Measurements from ENCODE around the gene ALDH3A1. TPM values are rescaled to one million over a fixed set of nuclear protein-coding genes. Genes with fewer than 3 reads are reported as not detected.

The ALDH3A1 gene
- total and polyA plus RNA-seq, 9 of the 15 experiments (the other 6 are each of a cell fraction or from before 2014, with no cell fraction given), result not detected

- ATAC-seq (no peak), FAIRE-seq (no peak), DNase-seq (ENCODE audit: extremely low read depth in 1 of 4, low spot score in 3 of 4) (no peak)
- H4K20me1 ChIP-seq (replicated peaks; ENCODE audit: control insufficient read depth, insufficient read depth, low read length), result no peaks in the 10 kb centered on the region
- no peaks in the 10 kb centered on the region for H3K4me1 ChIP-seq (replicated peaks in 1 of 2; ENCODE audit: control insufficient read depth in 2 of 2, insufficient read depth in 2 of 2, low read length in 2 of 2)
- no peak overlapping the region for H3K9ac ChIP-seq (ENCODE audit: insufficient read depth in 1 of 2, low read depth in 2 of 2, low read length in 2 of 2)
- no peaks in the 10 kb centered on the region for H3K79me2 ChIP-seq (ENCODE audit: control insufficient read depth, insufficient read depth, low read length)
- H3K27ac ChIP-seq (ENCODE audit: extremely low read depth, low read depth, low read length), result no peak overlapping the region
- CTCF ChIA-PET (ENCODE audit: low intra/inter-chr PET ratio), result no interaction called here
- no peak overlapping the region for H3K4me3 ChIP-seq
- H3K27me3 ChIP-seq (ENCODE audit: control insufficient read depth in 2 of 2, insufficient read depth in 2 of 2, low read length in 2 of 2), result peaks cover 3 to 15% of the 10 kb centered on the region in 2 experiments; a peak in 3 of 5 replicates
- no peaks in the 10 kb centered on the region for H3K9me1 ChIP-seq (ENCODE audit: control insufficient read depth, insufficient read depth, low read length)
- no TSS peak for BruUV-seq (replicated peaks)
- intact Hi-C loops (cut with micrococcal nuclease), result no loop called here
- H3K9me3 ChIP-seq (replicated peaks; ENCODE audit: control insufficient read depth, insufficient read depth, low read depth, low read length), result no peaks in the 10 kb centered on the region
- H3K36me3 ChIP-seq (ENCODE audit: control insufficient read depth, insufficient read depth, low read length), result no peaks in the 10 kb centered on the region
- POLR2A ChIA-PET, result interaction anchor here (0.8 kb wide), 1 partner anchor 11 kb away, joined by 4 read pairs; no protein-coding TSS in a partner anchor
- no peak overlapping the region for H3K4me2 ChIP-seq (ENCODE audit: insufficient read depth, low read length)
- in situ Hi-C loops (cut with MboI), result no loop called here
- WGBS (ENCODE audit: insufficient coverage, low coverage, missing lambda C conversion rate), result 5% methylated on average over 4 of the region's 9 CpGs
- no peak overlapping the region for H2AFZ ChIP-seq (ENCODE audit: low read depth, low read length)
- TF ChIP-seq ZNF311 (CRISPR knock-in tag; IDR thresholded peaks at IDR 0.05), result no peak
- no peak for TF ChIP-seq SREBF1 (IDR thresholded peaks at IDR 0.05; ENCODE audit: borderline replicate concordance, low read depth, low read length)
- TF ChIP-seq FOXP1 (CRISPR knock-in tag; IDR thresholded peaks at IDR 0.05), result no peak
- TF ChIP-seq ZNF551 (CRISPR knock-in tag; IDR thresholded peaks at IDR 0.05), result no peak
- no peak for TF ChIP-seq KHSRP (IDR thresholded peaks at IDR 0.05)
- TF ChIP-seq, protein P1, sequence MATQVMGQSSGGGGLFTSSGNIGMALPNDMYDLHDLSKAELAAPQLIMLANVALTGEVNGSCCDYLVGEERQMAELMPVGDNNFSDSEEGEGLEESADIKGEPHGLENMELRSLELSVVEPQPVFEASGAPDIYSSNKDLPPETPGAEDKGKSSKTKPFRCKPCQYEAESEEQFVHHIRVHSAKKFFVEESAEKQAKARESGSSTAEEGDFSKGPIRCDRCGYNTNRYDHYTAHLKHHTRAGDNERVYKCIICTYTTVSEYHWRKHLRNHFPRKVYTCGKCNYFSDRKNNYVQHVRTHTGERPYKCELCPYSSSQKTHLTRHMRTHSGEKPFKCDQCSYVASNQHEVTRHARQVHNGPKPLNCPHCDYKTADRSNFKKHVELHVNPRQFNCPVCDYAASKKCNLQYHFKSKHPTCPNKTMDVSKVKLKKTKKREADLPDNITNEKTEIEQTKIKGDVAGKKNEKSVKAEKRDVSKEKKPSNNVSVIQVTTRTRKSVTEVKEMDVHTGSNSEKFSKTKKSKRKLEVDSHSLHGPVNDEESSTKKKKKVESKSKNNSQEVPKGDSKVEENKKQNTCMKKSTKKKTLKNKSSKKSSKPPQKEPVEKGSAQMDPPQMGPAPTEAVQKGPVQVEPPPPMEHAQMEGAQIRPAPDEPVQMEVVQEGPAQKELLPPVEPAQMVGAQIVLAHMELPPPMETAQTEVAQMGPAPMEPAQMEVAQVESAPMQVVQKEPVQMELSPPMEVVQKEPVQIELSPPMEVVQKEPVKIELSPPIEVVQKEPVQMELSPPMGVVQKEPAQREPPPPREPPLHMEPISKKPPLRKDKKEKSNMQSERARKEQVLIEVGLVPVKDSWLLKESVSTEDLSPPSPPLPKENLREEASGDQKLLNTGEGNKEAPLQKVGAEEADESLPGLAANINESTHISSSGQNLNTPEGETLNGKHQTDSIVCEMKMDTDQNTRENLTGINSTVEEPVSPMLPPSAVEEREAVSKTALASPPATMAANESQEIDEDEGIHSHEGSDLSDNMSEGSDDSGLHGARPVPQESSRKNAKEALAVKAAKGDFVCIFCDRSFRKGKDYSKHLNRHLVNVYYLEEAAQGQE (IDR thresholded peaks at IDR 0.05; ENCODE audit: borderline replicate concordance), result no peak
- TF ChIP-seq, protein P1 (CRISPR knock-in tag; IDR thresholded peaks at IDR 0.05; ENCODE audit: low read depth), result no peak
- TF ChIP-seq ARNT (IDR thresholded peaks at IDR 0.05), result no peak
- no peak for TF ChIP-seq ZNF445 (CRISPR knock-in tag; IDR thresholded peaks at IDR 0.05; ENCODE audit: low read depth)
- no peak for TF ChIP-seq ZNF764 (CRISPR knock-in tag; IDR thresholded peaks at IDR 0.05; ENCODE audit: low read depth)
- TF ChIP-seq GTF2A2 (tag; IDR thresholded peaks at IDR 0.05), result no peak
- TF ChIP-seq YY1 (IDR thresholded peaks at IDR 0.05; ENCODE audit: borderline replicate concordance in 1 of 3, control insufficient read depth in 1 of 3, extremely low read depth in 1 of 3, insufficient read depth in 3 of 3, insufficient read length in 1 of 3, insufficient replicate concordance in 2 of 3, low read depth in 1 of 3, low read length in 2 of 3), result no peak
- TF ChIP-seq HLTF (IDR thresholded peaks at IDR 0.05), result no peak
- no peak for TF ChIP-seq HSF4 (CRISPR knock-in tag; IDR thresholded peaks at IDR 0.05; ENCODE audit: borderline replicate concordance)
- TF ChIP-seq, protein P2, sequence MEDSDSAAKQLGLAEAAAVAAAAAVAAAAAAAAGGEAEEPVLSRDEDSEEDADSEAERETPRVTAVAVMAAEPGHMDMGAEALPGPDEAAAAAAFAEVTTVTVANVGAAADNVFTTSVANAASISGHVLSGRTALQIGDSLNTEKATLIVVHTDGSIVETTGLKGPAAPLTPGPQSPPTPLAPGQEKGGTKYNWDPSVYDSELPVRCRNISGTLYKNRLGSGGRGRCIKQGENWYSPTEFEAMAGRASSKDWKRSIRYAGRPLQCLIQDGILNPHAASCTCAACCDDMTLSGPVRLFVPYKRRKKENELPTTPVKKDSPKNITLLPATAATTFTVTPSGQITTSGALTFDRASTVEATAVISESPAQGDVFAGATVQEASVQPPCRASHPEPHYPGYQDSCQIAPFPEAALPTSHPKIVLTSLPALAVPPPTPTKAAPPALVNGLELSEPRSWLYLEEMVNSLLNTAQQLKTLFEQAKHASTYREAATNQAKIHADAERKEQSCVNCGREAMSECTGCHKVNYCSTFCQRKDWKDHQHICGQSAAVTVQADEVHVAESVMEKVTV (CRISPR knock-in tag; IDR thresholded peaks at IDR 0.05), result no peak
Measured at GRCh38 chr17:19738757-19739156, 9.3 kb downstream of the ALDH3A1 start.

Measured in K562 (cell line).